Left lobe of liver (tissue), 2 donors: ENCODE results near the gene SEC22C. TPM values are rescaled to one million over a fixed set of nuclear protein-coding genes. Genes with fewer than 3 reads are reported as not detected.
"Not testable (repeated sequence)": the region's sequence is repeated elsewhere in the genome, so short reads cannot be mapped to it uniquely, and the experiment has no call there.

Experiments used
- ATAC-seq: fragments of 200-7000 bp; cut with Tn5 transposase; one replicate; pipeline ENCODE4 v1.9.1; 2020; ENCODE audit warnings: mild to moderate bottlenecking, moderate library complexity
- DNase-seq: peaks from one replicate; pipeline ENCODE4 v3.0.0-alpha.2; 2020; ENCODE audit warnings: low spot score
- total RNA-seq: library from RNA; stranded (reverse); gene quantifications from one replicate; pipeline ENCODE4 v1.2.1, GENCODE V29; 2021
- donor health status: DM: no; HTN: no; CAD: no; lungs with moderate emphysema.
- donor health status: DM: no; HTN: yes; CAD: no.

The SEC22C gene, protein sequence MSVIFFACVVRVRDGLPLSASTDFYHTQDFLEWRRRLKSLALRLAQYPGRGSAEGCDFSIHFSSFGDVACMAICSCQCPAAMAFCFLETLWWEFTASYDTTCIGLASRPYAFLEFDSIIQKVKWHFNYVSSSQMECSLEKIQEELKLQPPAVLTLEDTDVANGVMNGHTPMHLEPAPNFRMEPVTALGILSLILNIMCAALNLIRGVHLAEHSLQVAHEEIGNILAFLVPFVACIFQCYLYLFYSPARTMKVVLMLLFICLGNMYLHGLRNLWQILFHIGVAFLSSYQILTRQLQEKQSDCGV
- total RNA-seq = 14.2 TPM

DNA sequence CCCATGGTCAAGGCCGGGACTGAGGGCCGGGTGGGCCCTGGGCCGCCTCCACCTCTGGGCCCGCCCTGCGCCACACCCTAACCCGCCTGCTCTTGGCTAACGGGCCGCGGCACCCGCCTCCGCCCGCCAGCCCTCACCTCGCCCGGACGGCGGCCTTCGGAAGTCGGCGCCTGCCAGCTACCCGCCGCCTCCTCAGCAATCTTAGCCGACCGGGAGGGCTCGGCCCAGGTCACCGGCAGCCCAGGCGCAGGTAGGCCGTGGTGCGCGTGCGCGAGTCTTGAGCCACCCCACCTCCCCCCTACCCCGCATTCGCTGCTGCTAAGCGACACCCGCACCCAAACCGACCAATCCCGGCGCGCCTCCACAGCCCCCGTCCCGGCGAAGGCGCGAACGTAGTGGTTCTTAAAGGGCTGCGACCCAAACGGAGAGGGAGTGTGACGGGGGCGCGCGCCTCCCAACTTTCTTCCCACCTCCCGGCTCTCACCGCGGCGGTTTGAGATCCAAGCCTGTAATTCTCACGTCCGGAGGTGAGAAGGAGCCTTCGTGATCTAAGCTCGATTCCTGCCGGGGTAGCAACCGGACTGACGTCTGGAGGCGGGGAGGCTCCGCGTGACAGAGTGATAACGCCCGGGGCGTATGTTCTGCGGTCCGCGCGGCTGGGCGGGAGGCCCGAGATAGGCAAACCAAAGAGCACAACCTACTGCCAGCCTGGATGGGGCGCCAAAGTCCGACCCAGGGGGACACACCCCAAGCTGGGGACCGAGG is at the start of gene SEC22C:
TSS of gene SEC22C (minus strand) at position 259 of the 765 bp plus-strand sequence. CDS start 12,921 bp downstream, outside the sequence.
- DNase-seq = peak; percentile 96
- ATAC-seq = peak; percentile 96

DNA sequence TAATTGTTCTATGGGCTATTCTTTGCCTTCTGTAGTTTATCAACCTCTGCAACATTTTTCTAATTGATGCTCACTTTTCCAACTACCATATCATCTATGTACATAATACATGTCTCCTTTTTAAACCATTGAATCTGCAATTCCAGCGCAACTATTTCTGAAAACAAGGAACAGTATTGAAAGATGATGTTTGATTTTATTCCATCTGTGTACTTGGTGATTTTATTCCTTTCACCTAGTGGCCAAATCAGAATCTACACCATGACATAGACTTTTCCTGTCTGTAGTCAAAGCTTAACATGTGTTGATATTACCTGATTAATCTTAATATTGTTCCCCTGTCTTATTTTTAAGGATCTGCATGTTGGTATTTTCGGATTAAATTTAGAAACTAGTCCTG is 31.7 kb upstream of the SEC22C start:
- DNase-seq = no peak
- no peak for ATAC-seq

GRCh38 chr3:42612928-42613327 is 31.2 kb upstream of the SEC22C start:
- DNase-seq = no peak
- no peak for ATAC-seq

GRCh38 chr3:42612217-42612616 is 30.4 kb upstream of the SEC22C start:
- ATAC-seq (no peak), DNase-seq (no peak)

GRCh38 chr3:42610976-42611375 is 29.2 kb upstream of the SEC22C start:
- no peak for ATAC-seq

GRCh38 chr3:42608581-42608980 is 26.8 kb upstream of the SEC22C start:
- DNase-seq (no peak), ATAC-seq (no peak)

More at GRCh38 chr3:42610976-42611375, 29.2 kb upstream of the SEC22C start:
- no peak for DNase-seq

GRCh38 chr3:42605546-42606173 is 23.9 kb upstream of the SEC22C start:
- ATAC-seq = no peak
- DNase-seq = no peak

DNA sequence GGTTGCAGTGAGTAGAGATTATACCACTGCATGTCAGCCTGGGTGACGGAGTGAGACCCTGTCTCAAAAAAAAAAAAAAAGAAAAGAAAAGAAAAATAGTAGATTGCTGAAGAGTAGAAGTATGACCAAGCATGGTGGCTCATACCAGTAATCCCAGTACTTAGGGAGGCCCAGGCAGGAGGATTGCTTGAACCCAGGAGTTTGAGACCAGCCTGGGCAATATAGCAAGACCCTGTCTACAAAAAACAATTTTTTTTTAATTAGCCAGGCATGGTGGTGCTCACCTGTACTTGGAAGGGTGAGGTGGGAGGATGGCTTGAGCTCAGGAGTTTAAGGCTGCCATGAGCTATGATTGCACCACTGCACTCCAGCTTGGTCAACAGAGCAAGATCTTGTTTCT is 21.2 kb upstream of the SEC22C start:
- ATAC-seq (no peak), DNase-seq (no peak)

- ATAC-seq = no peak
Observed at GRCh38 chr3:42601896-42602581, 20.3 kb upstream of the SEC22C start.

GRCh38 chr3:42600958-42601675 is 19.4 kb upstream of the SEC22C start:
- no peak for DNase-seq
- ATAC-seq = peak; percentile 45

More at GRCh38 chr3:42601896-42602581, 20.3 kb upstream of the SEC22C start:
- DNase-seq = no peak

DNA sequence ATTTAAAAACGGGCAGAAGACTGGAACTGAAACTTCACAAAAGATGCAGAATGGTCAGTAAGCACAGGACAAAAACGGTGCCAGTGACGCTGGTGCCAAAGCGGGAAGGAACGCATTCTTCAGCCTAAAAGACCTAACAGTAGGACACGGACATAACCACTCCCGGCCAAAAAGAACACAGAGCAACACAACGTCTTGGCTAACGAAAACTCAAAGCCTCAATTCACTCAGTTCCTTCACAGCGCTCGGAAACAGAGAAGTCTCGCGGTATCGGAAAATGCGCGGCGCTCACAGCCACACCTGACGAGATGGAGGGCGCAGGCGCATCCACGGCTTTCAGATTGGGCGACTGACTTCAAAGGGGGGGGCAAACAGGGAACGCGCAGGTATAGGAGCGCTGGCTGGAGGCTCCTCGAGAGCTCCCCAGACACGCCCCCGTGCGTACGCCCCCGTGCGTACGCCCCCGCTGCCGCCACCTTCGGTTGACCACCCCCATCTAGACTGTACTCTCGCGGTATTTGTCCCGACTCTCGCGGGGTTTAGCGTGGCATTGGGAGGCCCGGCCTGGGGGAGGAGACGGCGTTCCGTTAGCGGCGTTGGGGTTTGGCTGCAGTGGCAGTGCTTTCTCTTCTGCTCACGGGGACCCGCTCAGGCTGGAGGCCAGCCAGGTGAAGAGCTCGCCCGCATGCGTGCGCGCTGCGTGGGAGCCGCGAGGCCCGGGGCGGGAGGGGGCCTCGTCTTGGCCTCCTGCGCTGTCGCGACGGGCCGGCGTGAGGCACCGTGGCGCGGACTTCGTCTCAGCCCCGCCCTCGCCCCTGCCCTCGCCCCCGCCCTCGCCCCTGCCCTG is 18.6 kb upstream of the SEC22C start, which contains the start of gene NKTR:
TSS of gene NKTR (plus strand) at position 576 of the 847 bp plus-strand sequence. CDS start 321 bp downstream, outside the sequence.
- ATAC-seq (peak; percentile 91), DNase-seq (peak; percentile 99)

- not testable (repeated sequence) for ATAC-seq, DNase-seq
Observed at GRCh38 chr3:42597098-42597497, 15.3 kb upstream of the SEC22C start.

- ATAC-seq (no peak), DNase-seq (no peak)
Observed at GRCh38 chr3:42595682-42596081, 13.9 kb upstream of the SEC22C start.

- ATAC-seq = no peak
Observed at GRCh38 chr3:42593635-42594034, 11.9 kb upstream of the SEC22C start.

GRCh38 chr3:42591811-42592210 is 10.0 kb upstream of the SEC22C start:
- DNase-seq (no peak), ATAC-seq (no peak)

More at GRCh38 chr3:42593635-42594034, 11.9 kb upstream of the SEC22C start:
- DNase-seq = no peak

GRCh38 chr3:42590989-42591756 is 9.4 kb upstream of the SEC22C start:
- no peak for DNase-seq
- ATAC-seq = peak; percentile 11

GRCh38 chr3:42589382-42590109 is 7.8 kb upstream of the SEC22C start:
- DNase-seq (no peak), ATAC-seq (no peak)

DNA sequence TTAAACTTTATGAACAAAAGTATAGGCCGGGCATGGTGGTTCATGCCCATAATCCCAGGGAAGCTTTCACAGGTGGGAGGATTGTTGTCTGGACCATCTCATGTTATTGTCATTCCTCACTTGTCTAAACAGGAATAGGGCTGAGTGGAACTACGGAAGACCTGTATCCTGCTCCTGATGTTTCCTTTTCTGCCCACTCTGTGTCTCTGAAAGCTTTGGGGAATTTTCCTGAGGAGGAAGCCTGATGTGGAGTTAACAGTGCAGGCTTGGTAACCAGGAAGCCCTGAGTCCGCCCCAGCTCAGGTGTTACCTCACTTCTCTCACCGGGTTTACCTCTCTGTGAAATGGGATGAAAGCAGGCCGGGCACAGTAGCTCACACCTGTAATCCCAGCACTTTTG is 6.9 kb upstream of the SEC22C start:
- no peak for DNase-seq
- no peak for ATAC-seq
